GM19438 (cell line): Measurements from ENCODE around the gene ZNF273.

Source experiments
- ATAC-seq: cut with Tn5 transposase; IDR thresholded peaks from one replicate; pipeline ENCODE4 v1.9.1; 2021; ENCODE audit warnings: low read depth; ENCODE audit not compliant: unreplicated experiment

ZNF273 gene

DNA sequence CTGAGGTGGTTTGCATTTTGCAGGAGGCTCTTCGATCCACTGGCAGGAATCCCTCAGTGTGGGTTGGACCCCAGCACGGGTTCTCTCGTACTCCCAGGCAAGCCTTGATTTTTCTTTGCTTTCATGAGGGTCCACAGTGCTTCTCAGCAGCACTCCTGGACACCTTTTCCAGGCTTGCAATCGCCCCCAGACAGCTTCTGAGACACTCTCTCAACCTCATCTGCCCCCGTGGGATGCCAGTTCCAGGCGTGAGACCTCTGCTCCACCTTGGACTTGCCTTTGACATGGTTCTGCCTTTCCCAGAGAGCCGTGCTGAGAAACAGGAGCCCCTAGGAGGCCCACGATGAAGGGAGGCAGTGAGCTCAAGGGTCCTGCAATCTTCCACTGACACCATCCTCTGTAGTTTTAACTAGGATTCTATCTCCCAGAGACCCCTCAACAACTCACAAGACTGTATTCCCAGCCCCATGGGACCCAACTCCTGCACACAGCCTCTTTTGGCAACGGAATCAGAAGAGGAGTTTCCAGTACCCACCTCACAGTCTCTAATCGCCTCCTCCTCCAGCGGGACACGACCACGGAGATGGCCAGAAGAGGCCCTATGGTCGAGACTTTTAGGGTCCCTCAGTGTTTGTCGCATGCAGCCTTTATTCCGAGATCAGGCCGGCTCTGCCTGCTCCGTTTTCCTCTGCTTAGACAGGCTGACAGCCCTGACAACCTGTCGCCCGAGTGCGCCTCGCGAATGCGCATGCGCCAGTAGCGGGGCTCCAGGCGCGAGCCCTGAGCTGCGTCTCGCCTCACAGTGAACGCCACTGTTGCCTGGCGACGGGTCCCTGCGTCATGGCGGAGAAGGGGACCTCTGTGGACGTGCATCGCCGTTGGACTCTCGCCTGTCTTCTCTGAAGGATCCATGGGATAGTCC lies 26.0 kb upstream of the ZNF273 start:
- ATAC-seq: no peak

DNA sequence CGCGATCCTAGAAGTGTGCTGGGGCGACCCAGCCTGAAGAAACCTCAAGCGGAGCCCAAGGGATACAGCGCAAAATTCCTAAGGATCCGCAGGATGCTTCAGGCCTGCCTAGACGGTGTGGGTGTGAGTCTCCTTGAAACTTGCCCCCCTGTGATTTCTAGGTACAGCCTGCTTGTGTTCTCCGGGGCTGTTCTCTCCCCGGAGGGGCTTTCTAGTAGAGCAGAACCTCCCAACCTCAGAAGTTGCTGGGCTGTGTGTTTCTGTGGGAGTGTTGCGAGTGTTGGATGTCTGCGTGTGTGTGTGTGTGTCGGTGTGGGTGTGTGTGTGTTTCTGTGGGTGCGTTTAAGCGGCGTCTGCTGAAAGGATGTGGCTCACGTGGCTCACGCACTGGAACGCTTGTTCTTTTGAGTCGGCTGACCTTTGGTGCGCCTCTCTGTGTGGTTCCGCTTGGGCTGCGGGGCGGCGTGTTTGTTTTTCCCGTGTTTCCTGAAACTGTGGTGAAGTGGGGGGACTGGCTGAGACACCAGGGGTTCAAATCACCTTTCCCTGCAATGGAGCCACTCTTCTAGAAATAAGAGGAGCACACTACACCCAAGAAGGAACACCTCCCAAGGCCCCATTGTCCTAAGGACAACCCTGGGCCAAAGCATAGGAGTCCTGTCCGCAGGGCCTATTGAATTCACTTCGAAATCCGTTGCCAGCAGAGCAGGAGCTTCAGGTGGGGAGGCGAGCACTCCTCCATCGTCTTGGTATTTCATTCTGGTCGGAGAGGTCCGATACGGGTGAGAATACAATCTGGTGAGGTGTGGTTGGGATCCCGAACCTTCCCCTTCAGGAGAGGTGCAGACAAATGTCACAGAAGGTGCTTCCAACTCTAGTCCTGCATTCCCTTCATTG lies 25.1 kb upstream of the ZNF273 start:
- no peak for ATAC-seq

DNA sequence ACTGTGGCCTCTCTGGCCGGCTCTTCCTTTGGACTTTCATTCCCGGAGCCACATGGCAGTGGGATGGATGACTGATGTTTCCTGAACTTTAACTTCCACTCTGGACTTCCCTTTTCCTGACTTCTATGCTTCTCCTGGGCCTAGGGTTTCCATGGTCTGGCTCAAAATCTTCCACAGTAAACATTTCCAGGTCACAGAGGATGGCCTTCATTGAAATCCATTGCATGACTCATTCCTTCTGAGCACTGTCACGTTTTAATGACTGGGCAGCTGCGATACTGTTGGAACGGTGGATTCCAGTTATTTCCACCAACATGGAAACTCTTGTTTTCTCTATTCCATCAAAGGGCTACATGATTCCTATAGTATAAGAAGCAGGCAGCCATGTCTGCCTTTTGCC lies 24.4 kb upstream of the ZNF273 start:
- no peak for ATAC-seq

DNA sequence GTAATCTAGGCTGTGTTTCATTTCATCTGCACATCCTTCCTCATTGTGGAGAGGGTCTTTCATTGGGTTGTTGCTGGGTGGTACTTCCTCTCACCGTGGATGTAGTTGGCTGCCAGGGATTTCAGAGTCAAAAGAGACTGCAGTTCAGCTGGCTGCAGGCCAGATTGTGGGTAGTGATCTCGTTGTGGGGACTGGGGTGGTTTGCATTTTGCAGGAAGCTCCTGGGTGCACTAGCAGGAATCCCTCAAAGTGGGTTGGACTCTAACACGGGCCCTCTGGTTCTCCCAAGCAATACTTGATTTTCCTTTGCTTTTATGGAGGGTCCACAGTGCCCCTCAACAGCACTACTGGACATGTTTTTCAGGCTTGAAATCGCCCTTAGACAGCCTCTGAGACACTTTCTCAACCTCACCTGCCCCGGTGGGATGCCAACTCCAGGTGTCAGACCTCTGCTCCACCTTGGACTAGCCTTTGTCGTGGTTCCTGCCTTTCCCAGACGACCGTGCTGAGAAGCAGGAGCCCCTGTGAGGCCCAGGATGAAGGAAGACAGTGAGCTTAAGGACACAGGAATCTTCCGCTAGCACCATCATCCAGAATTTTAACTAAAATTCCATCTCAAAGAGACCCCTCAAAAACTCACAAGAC lies 23.9 kb upstream of the ZNF273 start:
- no peak for ATAC-seq

DNA sequence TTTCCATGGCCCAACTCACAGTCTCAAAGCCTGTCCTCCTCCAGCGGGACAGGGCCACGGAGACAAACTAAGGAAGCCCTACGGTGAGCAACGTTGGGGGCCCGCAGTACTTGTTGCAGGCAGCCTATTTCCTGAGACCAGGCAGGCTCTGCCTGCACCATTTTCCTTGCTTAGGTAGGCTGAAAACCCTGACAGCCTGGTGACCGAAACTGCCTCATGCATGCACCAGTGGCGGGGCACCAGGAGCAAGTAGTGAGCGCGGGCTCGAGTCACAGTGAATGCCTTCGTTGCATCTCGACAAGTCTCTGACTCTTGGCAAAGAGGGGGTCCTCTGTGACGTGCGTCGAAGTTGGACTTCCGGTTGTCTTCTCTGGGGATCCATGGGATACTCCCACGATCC lies 23.3 kb upstream of the ZNF273 start:
- no peak for ATAC-seq

DNA sequence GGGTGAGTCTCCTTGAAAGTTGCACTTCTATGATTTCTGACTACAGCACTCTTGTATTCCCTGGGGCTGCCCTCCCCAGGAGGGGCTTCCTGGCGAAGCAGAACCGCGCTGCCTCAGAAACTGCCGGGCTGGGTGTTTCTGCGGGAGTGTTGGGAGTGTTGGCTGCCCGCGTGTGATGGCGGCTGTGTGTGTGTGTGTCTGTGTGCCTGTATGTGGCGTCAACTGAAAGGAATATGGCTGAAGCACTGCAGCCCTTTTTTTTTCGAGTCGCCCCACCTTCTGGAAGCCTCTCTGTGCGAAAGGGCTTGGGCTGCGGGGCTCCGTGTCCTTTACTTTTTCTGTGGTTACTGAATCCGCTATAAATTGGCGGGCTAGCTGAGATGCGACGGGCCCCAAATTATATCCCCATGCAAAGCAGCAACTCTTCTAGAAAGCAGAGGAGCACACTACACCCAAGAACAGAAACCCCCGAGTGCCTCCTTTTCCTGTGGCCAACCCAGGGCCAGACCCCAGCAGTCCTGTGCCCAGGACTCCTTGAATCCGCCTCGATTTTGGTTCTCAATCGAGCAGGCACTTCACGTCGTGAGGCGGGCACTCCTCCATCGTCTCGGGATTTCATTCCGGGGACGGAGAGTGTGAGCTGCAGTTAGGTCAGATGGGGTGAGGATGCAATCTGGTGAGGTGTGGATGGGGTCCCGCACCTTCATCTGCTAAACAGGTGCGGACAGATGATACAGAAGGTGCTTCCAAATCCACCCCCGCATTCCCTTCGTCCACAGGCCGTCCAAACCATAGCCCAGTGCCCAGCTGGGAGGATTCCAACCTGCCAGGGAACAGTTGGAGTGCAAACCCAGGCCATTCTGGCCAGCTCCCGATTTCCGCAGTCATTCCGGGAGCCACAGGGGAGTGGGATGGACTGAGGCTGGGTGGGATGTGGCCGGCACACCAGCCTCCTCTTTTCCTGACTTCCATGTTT lies 22.5 kb upstream of the ZNF273 start:
- no peak for ATAC-seq

DNA sequence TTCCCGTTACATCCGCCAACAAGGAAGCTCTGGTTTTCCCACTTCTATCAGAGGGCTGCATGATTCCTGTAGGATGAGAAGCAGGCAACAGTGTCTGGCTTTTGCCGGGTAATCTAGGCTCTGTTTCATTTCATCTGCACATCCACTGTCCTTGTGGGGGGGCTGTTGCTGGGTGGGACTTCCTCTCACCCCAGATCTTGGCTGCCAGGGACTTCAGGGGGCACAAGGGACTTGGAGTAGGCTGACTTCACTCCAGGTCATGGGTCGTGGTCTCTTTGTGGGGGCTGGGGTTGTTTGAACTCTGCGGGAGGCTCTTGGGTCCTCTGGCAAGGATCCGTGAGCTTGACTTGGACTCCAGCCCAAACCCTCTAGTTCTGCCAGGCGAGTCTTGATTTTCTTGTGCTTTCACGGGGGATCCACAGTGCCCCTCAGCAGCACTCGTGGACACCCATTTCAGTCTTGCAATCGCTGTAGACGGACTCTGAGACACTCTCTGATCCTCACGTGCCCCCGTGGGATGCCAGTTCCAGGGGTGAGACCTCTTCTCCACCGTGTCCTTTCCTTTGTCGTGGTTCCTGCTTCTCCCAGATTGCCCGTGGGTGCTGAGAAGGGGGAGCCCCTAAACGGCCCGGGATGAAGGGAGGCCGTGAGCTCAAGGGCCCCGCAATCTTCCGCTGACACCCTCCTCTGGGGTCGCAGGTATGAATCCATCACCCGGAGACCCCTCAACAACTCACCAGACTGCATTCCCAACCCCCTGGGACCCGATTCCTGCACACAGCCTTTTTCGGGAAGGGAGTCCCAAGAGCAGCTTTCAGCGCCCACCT lies 21.4 kb upstream of the ZNF273 start:
- no peak for ATAC-seq

DNA sequence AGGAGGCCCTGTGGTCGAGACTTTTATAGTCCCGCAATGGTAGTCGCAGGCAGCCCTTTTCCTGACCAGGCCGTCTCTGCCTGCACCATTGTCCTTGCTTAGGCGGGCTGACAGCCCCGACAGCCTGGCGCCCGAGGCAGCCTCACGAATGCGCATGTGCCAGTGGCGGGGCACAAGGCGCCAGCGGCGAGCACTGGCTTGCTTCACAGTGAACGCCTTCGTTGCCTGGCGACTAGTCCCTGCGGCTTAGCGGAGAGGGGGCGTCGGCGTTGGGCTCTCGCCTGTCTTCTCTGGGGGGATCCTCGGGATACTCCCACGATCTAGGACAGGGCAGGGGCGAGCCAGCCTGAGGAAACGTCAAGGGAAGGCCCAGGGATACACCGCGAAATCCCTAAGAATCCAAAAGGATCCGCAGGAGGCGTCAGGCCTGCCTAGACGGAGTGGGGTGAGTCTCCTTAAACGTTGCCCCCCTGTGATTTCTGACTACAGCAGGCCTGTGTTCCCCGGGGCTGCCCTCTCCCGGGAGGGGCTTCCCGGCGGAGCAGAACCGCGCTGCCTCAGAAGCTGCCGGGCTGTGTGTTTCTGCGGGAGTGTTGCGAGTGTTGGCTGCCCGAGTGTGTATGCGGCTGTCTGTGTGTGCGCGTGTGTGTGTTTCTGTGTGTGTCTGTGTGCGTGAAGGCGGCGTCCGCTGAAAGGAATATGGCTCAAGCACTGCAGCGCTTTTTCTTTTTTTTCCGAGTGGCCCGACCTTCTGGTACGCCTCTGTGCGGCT lies 20.5 kb upstream of the ZNF273 start:
- ATAC-seq: no peak

DNA sequence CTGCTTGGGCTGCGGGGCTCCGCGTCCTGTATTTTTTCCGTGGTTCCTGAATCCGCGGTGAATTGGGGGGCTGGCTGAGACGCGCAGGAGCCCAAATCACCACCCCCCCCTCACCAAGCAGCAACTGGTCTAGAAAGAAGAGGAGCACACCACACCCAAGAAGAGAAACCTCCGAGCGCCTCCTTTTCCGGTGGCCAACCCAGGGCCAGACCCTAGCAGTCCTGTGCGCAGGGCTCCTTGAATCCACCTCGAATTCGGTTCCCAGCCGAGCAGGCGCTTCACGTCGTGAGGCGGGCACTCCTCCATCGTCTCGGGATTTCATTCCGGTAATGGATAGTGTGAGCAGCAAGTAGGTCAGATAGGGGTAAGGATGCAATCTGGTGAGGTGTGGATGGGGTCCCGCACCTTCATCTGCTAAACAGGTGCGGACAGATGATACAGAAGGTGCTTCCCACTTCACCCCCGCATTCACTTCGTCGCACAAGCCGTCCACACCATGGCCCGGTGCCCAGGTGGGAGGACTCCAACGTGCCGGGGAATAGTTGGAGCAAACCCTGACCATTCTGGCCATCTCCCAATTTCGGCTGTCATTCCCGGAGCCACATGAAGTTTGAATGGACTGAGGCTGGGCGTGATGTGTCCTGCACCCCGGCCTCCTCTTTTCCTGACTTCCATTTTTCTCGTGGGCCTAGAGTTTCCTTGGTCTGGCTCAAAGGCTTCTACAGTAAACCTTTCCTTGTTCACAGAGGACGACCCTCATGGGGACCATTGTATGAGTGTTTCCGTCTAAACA lies 19.8 kb upstream of the ZNF273 start:
- no peak for ATAC-seq

DNA sequence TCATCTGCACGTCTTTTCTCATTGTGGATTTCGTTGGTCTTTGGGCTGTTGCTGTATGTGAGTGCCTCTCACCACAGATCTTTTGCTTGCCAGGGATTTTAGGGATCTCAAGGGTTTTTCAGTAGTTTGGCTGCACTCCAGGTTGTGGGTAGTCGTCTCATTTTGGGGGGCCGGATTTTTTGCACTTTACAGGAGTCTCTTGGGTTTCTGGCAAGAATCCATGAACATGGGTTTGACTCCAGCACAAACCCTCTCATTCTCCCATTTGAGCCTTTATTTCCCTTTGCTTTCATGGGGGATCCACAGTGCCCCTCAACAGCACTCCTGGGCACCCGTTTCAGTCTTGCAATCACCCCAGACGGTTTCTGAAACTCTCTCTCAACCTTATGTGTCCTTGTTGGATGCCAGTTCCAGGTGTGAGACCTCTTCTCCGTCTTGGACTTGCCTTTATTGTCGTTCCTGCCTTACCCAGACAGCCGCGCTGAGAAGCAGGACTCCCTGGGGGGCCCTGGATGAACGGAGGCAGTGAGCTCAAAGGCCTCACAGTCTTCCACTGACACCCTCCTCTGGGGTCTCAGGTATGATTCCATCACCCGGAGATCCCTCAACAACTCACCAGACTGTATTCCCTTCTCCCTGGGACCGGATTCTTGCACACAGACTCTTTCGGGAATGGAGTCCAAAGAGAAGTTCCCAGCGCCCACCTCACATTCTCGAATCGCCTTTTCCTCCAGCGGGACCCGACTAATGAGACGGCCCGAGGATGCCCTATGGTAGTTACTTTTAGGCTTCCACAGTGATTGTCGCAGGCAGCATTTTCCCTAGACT lies 18.8 kb upstream of the ZNF273 start:
- no peak for ATAC-seq

DNA sequence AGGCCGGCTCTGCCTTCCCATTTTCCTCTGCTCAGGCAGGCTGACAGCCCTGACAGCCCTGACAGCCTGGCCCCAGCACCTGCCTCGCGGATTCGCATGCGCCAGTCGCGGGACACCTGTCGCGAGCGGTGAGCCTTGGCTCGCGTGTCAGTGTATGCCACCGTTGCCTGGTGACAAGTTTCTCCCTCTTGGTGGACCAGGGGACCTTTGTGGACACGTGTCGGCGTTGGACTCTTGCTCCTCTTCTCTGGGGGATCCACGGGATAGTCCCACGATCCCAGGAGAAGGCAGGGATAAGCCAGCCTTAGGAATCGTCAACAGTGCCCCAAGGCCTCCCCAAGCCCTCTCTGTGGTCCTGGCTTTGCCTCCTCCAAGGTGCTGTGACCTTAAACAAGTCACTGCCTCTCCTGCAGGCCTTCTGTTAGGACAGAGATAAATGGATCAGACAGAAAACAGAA lies 18.1 kb upstream of the ZNF273 start:
- no peak for ATAC-seq

DNA sequence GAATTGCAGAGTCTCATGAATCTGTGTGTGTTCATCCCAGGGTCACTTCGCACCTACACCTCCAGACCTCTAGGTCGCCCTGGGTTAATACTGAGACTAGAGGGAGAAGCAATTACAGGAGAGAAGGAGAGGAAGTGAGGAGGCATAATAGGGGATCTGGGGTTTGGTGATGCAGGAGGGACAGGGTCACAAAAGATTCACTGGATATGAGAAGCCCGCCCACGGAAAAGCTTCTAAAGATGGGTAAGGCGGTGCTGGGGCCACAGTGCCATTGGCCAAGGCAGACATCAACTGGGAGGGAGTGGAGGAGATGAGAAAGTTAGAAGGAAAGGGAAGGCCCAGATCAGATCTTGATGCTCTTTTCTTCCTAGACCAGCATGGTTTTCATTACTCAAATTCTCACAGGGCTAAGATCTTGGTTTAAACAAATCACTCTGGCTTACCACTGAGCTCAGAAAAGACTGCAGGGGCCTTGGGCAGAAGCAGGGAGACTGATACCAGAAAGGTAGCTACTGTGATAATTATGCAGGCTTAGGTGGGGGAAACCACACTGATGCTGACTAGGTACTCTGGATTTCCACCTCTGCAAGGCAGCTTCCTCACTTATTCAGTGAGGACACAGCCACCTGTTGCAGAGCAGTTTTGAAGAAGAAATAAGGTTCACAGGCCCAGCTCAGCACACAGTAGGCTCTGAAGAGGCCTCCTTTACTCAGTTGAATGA lies 17.4 kb upstream of the ZNF273 start:
- ATAC-seq: no peak

DNA sequence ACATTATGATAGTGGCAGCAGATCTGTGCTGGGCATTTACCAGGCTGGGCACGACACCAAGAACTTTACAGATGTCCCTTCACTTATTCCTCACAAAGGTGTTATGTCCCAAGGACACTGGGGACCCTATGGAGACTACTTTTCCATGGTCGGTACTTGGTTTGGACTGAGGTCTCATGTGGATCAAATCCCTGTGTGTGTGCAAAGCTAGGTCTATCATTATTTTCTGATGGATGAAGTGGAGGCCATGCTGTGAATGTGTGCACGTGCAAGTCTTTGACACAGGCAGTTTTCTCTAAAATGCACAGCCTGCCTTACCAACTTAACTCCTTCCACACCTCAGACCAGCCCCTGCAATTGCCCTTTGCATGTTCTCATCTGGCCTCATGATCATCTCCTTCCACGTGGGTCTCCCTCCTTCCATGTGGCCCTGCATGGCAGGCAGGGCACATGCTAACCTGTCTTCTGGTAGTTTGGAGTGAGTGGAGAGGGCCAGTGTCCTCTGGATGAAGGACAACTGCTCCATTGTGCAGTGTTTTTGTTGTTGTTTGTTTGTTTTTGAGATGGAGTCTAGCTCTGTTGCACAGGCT lies 16.0 kb upstream of the ZNF273 start:
- ATAC-seq: no peak

DNA sequence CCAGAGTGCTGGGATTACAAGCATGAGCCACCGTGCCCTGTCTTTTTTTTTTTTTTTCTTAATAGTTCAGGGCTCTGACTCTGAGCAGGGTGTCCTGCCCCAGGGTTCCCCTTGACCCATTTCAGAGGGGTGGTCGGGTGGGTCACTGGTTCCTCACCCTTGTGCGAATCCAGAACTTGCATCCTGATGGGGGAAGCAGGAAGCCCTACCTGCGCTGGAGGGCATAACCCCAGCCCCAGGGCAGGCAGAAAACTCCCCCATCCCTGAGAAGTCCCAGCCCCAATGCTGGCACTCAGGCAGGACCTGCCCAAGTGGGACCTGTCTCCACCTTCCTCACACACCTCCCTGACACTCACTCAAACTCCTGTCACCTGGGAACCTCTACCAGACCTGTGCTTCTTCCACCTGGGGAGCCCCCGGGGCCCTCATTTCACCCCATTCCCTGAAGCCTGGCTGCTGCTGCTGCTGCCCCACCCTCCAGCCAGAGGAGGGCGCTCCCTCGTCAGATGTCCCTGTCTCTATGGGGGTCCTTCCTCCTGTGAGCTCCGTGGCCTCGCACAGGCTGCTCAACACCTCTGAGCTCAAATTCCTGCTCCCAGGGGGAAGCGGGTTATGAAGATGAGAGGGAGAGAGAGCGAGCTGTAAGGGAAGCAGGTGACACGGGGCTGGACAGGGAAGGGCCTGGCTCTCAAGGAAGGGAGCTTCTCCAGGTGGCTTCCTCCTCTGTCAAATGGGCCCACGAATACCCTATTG lies 15.1 kb upstream of the ZNF273 start:
- ATAC-seq: no peak

DNA sequence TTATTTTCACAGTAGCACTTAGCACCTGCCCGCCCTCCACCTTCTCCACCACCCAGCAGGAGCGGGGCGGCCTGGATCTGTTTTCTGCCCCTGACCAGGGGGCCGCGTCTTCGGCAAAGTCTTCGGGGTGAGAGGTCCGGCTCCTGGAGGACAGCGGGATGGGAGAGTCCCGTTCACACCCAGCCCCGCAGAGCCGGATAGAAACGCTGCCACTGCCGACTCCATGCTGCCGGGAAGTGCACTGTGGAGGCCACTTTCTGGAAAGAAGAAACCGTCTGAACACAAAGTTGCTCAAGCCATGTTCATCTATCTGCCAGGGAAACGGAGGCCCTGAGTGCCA lies 14.5 kb upstream of the ZNF273 start:
- no peak for ATAC-seq
